Loucy (cell line): ENCODE results near the gene HSPA12A.

ENCODE experiments used
- H2AFZ ChIP-seq: fragments of 200-600 bp; sonication (generic); 2 replicates; pipeline ENCODE4 v1.6.0; 2016; ENCODE audit warnings: antibody characterized with exemption, mild to moderate bottlenecking, low read length, moderate library complexity
- H3F3A ChIP-seq: fragments of 200-600 bp; 2 replicates; pipeline ENCODE4 v1.6.0; 2016; ENCODE audit warnings: antibody characterized with exemption, low read depth, mild to moderate bottlenecking
- H3K27me3 ChIP-seq: fragments of 200-600 bp; sonication (generic); 2 replicates; pipeline ENCODE4 v1.6.1; 2014; ENCODE audit warnings: low read length, mild to moderate bottlenecking; ENCODE audit not compliant: insufficient read depth, poor library complexity, severe bottlenecking
- H3K36me3 ChIP-seq: fragments of 200-600 bp; sonication (generic); 2 replicates; pipeline ENCODE4 v1.6.1; 2016; ENCODE audit warnings: low read length; ENCODE audit not compliant: insufficient read depth
- H3K4me1 ChIP-seq: fragments of 200-600 bp; sonication (generic); 2 replicates; pipeline ENCODE4 v1.5.1; 2014; ENCODE audit warnings: low read length, mild to moderate bottlenecking; ENCODE audit not compliant: insufficient read depth, poor library complexity, severe bottlenecking
- H3K4me2 ChIP-seq: fragments of 200-600 bp; sonication (generic); 2 replicates; pipeline ENCODE4 v1.6.0; 2014; ENCODE audit warnings: antibody characterized with exemption, low read length, low read depth, mild to moderate bottlenecking; ENCODE audit not compliant: poor library complexity, severe bottlenecking
- H3K4me3 ChIP-seq: fragments of 200-600 bp; sonication (generic); 2 replicates; pipeline ENCODE4 v1.5.1; 2014; ENCODE audit warnings: low read length, mild to moderate bottlenecking, mixed read lengths; ENCODE audit not compliant: poor library complexity, severe bottlenecking
- H3K79me2 ChIP-seq: fragments of 200-600 bp; sonication (generic); 2 replicates; pipeline ENCODE4 v1.6.1; 2014; ENCODE audit warnings: low read length; ENCODE audit not compliant: insufficient read depth
- H3K9ac ChIP-seq: fragments of 200-600 bp; sonication (generic); 2 replicates; pipeline ENCODE4 v1.6.0; 2014; ENCODE audit warnings: mild to moderate bottlenecking, low read depth, low read length, moderate library complexity; ENCODE audit not compliant: poor library complexity, severe bottlenecking
- H3K9me2 ChIP-seq: fragments of 200-600 bp; sonication (generic); replicated peaks from 2 replicates; pipeline ENCODE4 v1.6.1; 2016; ENCODE audit warnings: low read depth, low read length, mixed read lengths
- H3K9me3 ChIP-seq: fragments of 200-600 bp; sonication (generic); 2 replicates; pipeline ENCODE4 v1.6.1; 2014; ENCODE audit warnings: mild to moderate bottlenecking, antibody characterized with exemption, low read length, low read depth; ENCODE audit not compliant: insufficient read depth
- H4K20me1 ChIP-seq: fragments of 200-600 bp; sonication (generic); 2 replicates; pipeline ENCODE4 v1.6.0; 2014; ENCODE audit warnings: antibody characterized with exemption, low read length, mild to moderate bottlenecking; ENCODE audit not compliant: insufficient read depth, poor library complexity, severe bottlenecking
- CTCF ChIP-seq: fragments of 200-600 bp; sonication (generic); conservative IDR thresholded peaks from 2 replicates; pipeline ENCODE4 v1.5.1; 2014; ENCODE audit warnings: mild to moderate bottlenecking, antibody characterized with exemption, low read length
- EZH2phosphoT487 ChIP-seq: fragments of 200-600 bp; IDR thresholded peaks from 2 replicates; pipeline ENCODE4 v1.6.1; 2018; ENCODE audit warnings: antibody characterized with exemption, mild to moderate bottlenecking, moderate library complexity, borderline replicate concordance

The HSPA12A gene

GRCh38 chr10:116629340-116629739 lies 113.0 kb downstream of the HSPA12A start:
- Histone ChIP-seq H3K4me3 (no peak overlapping the region), H3K27me3 (no peaks in the 10 kb centered on the region), H3K79me2 (no peaks in the 10 kb centered on the region), H3K4me1 (no peaks in the 10 kb centered on the region), H4K20me1 (no peaks in the 10 kb centered on the region), H3K9ac (no peak overlapping the region), H3K9me2 (no peaks in the 10 kb centered on the region), H3K9me3 (no peaks in the 10 kb centered on the region), H3K4me2 (no peak overlapping the region), H3K36me3 (no peaks in the 10 kb centered on the region), H3F3A (no peaks in the 10 kb centered on the region), H2AFZ (no peak overlapping the region)
- TF ChIP-seq EZH2phosphoT487, result no peak

GRCh38 chr10:116627386-116627933 lies 114.9 kb downstream of the HSPA12A start:
- Histone ChIP-seq H3F3A (no peaks in the 10 kb centered on the region), H3K4me3 (no peak overlapping the region), H3K79me2 (no peaks in the 10 kb centered on the region), H3K9me2 (no peaks in the 10 kb centered on the region), H3K9ac (no peak overlapping the region), H3K4me1 (no peaks in the 10 kb centered on the region), H4K20me1 (no peaks in the 10 kb centered on the region), H2AFZ (no peak overlapping the region), H3K36me3 (no peaks in the 10 kb centered on the region), H3K9me3 (no peaks in the 10 kb centered on the region), H3K27me3 (no peaks in the 10 kb centered on the region), H3K4me2 (no peak overlapping the region)
- TF ChIP-seq EZH2phosphoT487 (no peak), CTCF (no peak)

GRCh38 chr10:116626815-116627214 lies 115.6 kb downstream of the HSPA12A start:
- Histone ChIP-seq H3K27me3 (no peaks in the 10 kb centered on the region), H3K36me3 (no peaks in the 10 kb centered on the region), H3K4me3 (no peak overlapping the region), H3F3A (no peaks in the 10 kb centered on the region), H3K4me2 (no peak overlapping the region), H3K9ac (no peak overlapping the region), H2AFZ (no peak overlapping the region), H3K79me2 (no peaks in the 10 kb centered on the region), H3K9me3 (no peaks in the 10 kb centered on the region), H3K9me2 (no peaks in the 10 kb centered on the region), H4K20me1 (no peaks in the 10 kb centered on the region), H3K4me1 (no peaks in the 10 kb centered on the region)
- TF ChIP-seq CTCF (no peak), EZH2phosphoT487 (no peak)

- TF ChIP-seq EZH2phosphoT487 (no peak), CTCF (no peak)
- H3K36me3 ChIP-seq, result no peaks in the 10 kb centered on the region
- no peaks in the 10 kb centered on the region for H3F3A ChIP-seq
- no peak overlapping the region for H2AFZ ChIP-seq
- no peak overlapping the region for H3K4me3 ChIP-seq
- no peaks in the 10 kb centered on the region for H3K79me2 ChIP-seq
- no peaks in the 10 kb centered on the region for H4K20me1 ChIP-seq
- no peaks in the 10 kb centered on the region for H3K4me1 ChIP-seq
- H3K9me3 ChIP-seq, result no peaks in the 10 kb centered on the region
- H3K9me2 ChIP-seq, result no peaks in the 10 kb centered on the region
- no peak overlapping the region for H3K9ac ChIP-seq
- H3K27me3 ChIP-seq, result no peaks in the 10 kb centered on the region
- H3K4me2 ChIP-seq, result no peak overlapping the region
These were observed 116.5 kb downstream of the HSPA12A start for GRCh38 chr10:116625845-116626244.
